Activated CD4-positive, alpha-beta T cell treated with anti-CD3 and anti-CD28 coated beads, Interleukin-2, amount 10 ng/mL, durations not matched to agents 7 days and 5 days (primary cell): ENCODE results near the gene ZNF473. TPM values are rescaled to one million over a fixed set of nuclear protein-coding genes. Genes with fewer than 3 reads are reported as not detected.

ENCODE experiments used
- CTCF ChIA-PET: fragments of 350-600 bp; sonication (Branson Sonifier 250); formaldehyde crosslinking; loops from one replicate; lab custom pipeline; 2021; ENCODE audit warnings: antibody characterized with exemption; lab: Charles Lee
- POLR2A ChIA-PET: fragments of 350-600 bp; sonication (Branson Sonifier 250); formaldehyde crosslinking; loops from one replicate; lab custom pipeline; 2021; ENCODE audit warnings: antibody characterized with exemption; lab: Charles Lee
- DNase-seq: peaks from one replicate; pipeline ENCODE4 v3.0.0-alpha.2; 2020
- H3K27ac Mint-ChIP-seq: one replicate; pipeline ENCODE4 v1.8.0; 2021; ENCODE audit warnings: mild to moderate bottlenecking, moderate library complexity, mixed read lengths
- H3K27me3 Mint-ChIP-seq: one replicate; pipeline ENCODE4 v1.8.0; 2021; ENCODE audit warnings: mixed read lengths
- H3K36me3 Mint-ChIP-seq: one replicate; pipeline ENCODE4 v1.8.0; 2021; ENCODE audit warnings: low read depth, mixed read lengths
- H3K4me1 Mint-ChIP-seq: one replicate; pipeline ENCODE4 v1.8.0; 2021; ENCODE audit warnings: mixed read lengths
- H3K4me3 Mint-ChIP-seq: one replicate; pipeline ENCODE4 v1.8.0; 2021; ENCODE audit warnings: mild to moderate bottlenecking, moderate library complexity, mixed read lengths
- H3K9me3 Mint-ChIP-seq: one replicate; pipeline ENCODE4 v1.8.0; 2021; ENCODE audit warnings: mixed read lengths
- total RNA-seq, 2 experiments: library from RNA; stranded (reverse); gene quantifications; one replicate each; pipeline ENCODE4 v1.2.3, GENCODE V29; 2021

Gene ZNF473
- 10 to 100 TPM; 10.0 to 10.6 TPM for total RNA-seq

DNA sequence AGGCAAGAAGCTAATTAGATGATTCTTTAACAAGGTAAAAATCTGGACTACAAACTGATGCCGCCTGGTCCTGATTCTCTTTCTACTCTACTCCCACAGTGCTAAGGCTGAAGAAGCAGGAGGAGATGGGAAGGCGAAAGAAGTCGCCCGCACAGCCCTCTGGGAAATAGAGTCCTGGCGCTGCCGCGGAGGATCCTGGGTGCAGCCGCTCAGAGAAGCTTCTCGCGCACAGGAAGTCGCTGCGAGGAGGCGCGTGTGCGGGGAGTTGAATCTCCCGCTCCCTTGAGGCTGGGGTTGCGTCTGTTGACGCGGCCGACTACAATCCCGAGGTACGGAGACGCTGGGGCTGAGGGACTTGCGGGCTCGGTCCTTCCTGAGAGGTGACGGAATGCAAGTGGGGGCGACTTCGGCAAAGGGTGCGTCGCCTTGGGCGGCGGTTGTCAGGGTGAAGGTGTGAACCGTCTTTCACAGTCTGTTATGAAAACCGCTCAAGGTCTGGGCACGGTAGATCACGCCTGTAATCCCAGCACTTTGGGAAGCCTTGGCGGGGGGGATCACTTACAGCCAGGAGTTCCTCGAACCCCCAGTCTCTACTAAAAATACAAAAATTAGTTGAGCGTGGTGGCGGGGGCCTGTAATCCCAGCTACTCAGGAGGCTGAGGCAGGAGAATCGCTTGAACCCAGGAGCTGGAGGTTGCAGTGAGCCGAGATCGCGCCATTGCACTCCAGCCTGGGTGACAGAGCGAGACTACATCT is at the start of gene ZNF473:
ZNF473 (plus strand) TSS at position 212 of the 756 bp plus-strand sequence. CDS start 5,078 bp downstream, outside the sequence.
- Mint-ChIP-seq H3K4me1 (peaks cover 41% of the 10 kb centered on the region), H3K27ac (peak within 1 kb of the TSS; percentile 98), H3K9me3 (peaks cover 7% of the 10 kb centered on the region), H3K27me3 (no peaks in the 10 kb centered on the region), H3K36me3 (peaks cover 21% of the 10 kb centered on the region), H3K4me3 (peak within 1 kb of the TSS; percentile 90)
- ChIA-PET CTCF (interaction anchor here (1.3 kb wide), 1 partner anchor 15 kb away, joined by 3 read pairs; no protein-coding TSS in a partner anchor), POLR2A (no interaction called here)
- peak; percentile 94 for DNase-seq

- Mint-ChIP-seq H3K9me3 (no peaks in the 10 kb centered on the region), H3K4me1 (no peaks in the 10 kb centered on the region), H3K4me3 (no peak overlapping the region), H3K36me3 (peaks cover 5% of the 10 kb centered on the region), H3K27me3 (no peaks in the 10 kb centered on the region), H3K27ac (no peak overlapping the region)
- ChIA-PET CTCF (interaction anchor here (1.1 kb wide), 1 partner anchor 27 kb away, joined by 3 read pairs; no protein-coding TSS in a partner anchor), POLR2A (no interaction called here)
- no peak for DNase-seq
These were observed 49.3 kb upstream of the ZNF473 start for GRCh38 chr19:49976496-49976895.

- no peak for DNase-seq
- POLR2A ChIA-PET = no interaction called here
- Mint-ChIP-seq H3K36me3 (peaks cover 10% of the 10 kb centered on the region), H3K27ac (no peak overlapping the region), H3K9me3 (no peaks in the 10 kb centered on the region), H3K4me1 (no peaks in the 10 kb centered on the region), H3K27me3 (no peaks in the 10 kb centered on the region), H3K4me3 (no peak overlapping the region)
- CTCF ChIA-PET = no interaction called here
These were observed 48.7 kb upstream of the ZNF473 start for GRCh38 chr19:49977076-49977475.

GRCh38 chr19:49977881-49978280 is 47.9 kb upstream of the ZNF473 start:
- Mint-ChIP-seq H3K27ac (no peak overlapping the region), H3K27me3 (no peaks in the 10 kb centered on the region), H3K4me1 (no peaks in the 10 kb centered on the region), H3K4me3 (no peak overlapping the region), H3K36me3 (peaks cover 10% of the 10 kb centered on the region), H3K9me3 (no peaks in the 10 kb centered on the region)
- no peak for DNase-seq
- ChIA-PET POLR2A (no interaction called here), CTCF (interaction anchor here (1.2 kb wide), 1 partner anchor 11 kb away, joined by 3 read pairs; no protein-coding TSS in a partner anchor)

- Mint-ChIP-seq H3K27me3 (no peaks in the 10 kb centered on the region), H3K27ac (no peak overlapping the region), H3K4me3 (no peak overlapping the region), H3K9me3 (no peaks in the 10 kb centered on the region), H3K36me3 (peaks cover 10% of the 10 kb centered on the region), H3K4me1 (no peaks in the 10 kb centered on the region)
- ChIA-PET CTCF (interaction anchor here (1.2 kb wide), 1 partner anchor 11 kb away, joined by 3 read pairs; no protein-coding TSS in a partner anchor), POLR2A (no interaction called here)
- no peak for DNase-seq
These were observed 47.5 kb upstream of the ZNF473 start for GRCh38 chr19:49978324-49978723.

DNA sequence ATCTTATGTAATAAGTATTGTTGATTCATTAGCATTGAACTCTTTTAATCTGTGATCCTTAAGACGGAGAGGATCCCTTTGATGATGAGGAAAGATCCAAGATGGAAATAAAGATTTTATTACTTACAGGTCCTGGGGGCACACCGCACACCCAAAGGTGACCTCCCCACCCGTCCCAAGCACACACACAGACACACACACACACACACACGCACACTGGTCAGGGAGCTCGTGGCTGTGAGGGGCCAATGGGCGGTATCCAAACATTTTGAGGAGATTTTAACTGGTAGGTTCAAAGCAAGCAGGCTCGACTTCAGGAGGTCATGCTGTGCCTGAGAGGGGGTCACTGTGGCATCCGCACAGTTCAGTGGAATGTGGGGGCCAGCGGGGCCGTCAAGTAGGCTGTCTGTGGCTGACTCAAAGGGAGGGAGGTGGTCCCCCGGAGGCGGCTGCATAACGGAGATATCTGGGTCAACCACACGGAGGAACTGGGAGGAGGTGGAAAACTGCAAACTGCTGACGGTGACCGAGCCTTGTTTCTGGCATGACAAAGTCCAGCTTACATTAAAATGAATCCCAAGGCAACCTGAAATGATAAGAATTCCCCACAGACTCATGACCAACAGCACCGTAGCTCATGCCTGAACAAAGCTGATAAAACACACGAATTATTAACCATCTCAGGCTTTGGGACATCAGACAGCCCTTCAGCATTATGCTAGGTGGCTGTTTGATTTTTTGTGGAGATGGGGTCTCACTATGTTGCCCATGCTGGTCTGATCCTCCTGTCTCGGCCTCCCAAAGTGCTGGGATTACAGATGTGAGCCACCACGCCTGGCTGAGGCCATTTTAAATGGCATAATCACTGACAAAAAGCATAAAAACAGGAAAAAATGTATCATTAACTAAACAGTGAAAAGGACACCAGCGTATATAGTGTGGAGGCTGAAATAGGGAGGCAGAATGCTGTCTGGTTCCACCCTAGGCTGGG is 43.9 kb upstream of the ZNF473 start:
- ChIA-PET POLR2A (no interaction called here), CTCF (no interaction called here)
- H3K27me3 Mint-ChIP-seq = no peaks in the 10 kb centered on the region
- no peak overlapping the region for H3K27ac Mint-ChIP-seq
- no peaks in the 10 kb centered on the region for H3K4me1 Mint-ChIP-seq
- H3K4me3 Mint-ChIP-seq = no peak overlapping the region
- no peaks in the 10 kb centered on the region for H3K9me3 Mint-ChIP-seq
- DNase-seq = no peak
- H3K36me3 Mint-ChIP-seq = peaks cover 14% of the 10 kb centered on the region

DNA sequence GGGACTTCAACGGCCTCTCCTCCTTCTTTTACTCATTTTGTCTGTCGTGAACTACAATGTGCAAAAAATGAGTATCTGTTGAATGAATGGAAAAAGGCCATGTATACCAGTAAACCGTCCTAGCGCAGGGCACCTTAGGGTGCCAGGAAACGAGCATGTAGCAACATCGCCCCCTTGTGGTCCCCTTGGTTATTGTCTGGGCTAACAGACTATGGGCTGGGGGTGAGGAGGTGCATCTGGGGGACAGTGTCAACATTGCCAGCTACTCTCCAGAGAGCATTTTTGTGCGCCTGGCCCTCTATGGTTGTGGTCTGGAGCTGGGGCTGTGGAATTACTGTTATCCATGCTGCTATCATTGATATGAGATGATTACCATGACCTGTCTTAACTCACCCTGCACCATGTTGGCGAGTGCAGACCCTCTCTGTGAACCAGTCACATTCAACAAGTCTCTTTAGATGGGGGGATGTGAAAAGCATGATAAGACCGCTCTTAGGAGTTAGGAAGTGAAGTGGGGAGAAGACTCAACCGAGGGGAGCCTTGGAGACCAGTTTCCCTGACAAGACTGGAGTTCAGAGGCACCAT is 42.1 kb upstream of the ZNF473 start:
- no peaks in the 10 kb centered on the region for H3K9me3 Mint-ChIP-seq
- H3K4me3 Mint-ChIP-seq = no peak overlapping the region
- POLR2A ChIA-PET = no interaction called here
- peaks cover 27% of the 10 kb centered on the region for H3K36me3 Mint-ChIP-seq
- CTCF ChIA-PET = interaction anchor here (1.1 to 1.5 kb wide), 3 partner anchors 21 to 94 kb away, joined by 3 to 4 read pairs (median 3); no protein-coding TSS in a partner anchor
- H3K27ac Mint-ChIP-seq = no peak overlapping the region
- H3K27me3 Mint-ChIP-seq = no peaks in the 10 kb centered on the region
- no peaks in the 10 kb centered on the region for H3K4me1 Mint-ChIP-seq
- peak; percentile 83 for DNase-seq

- H3K36me3 Mint-ChIP-seq = peaks cover 33% of the 10 kb centered on the region
- H3K4me1 Mint-ChIP-seq = no peaks in the 10 kb centered on the region
- H3K27ac Mint-ChIP-seq = no peak overlapping the region
- no peaks in the 10 kb centered on the region for H3K9me3 Mint-ChIP-seq
- ChIA-PET CTCF (interaction anchor here (1.1 to 1.5 kb wide), 4 partner anchors 20 to 94 kb away, joined by 3 to 5 read pairs (median 4); no protein-coding TSS in a partner anchor), POLR2A (no interaction called here)
- no peak for DNase-seq
- no peak overlapping the region for H3K4me3 Mint-ChIP-seq
- H3K27me3 Mint-ChIP-seq = no peaks in the 10 kb centered on the region
These were observed 41.3 kb upstream of the ZNF473 start for GRCh38 chr19:49984491-49984890.

GRCh38 chr19:49985871-49986270 is 39.9 kb upstream of the ZNF473 start:
- H3K4me3 Mint-ChIP-seq = no peak overlapping the region
- H3K4me1 Mint-ChIP-seq = no peaks in the 10 kb centered on the region
- H3K9me3 Mint-ChIP-seq = no peaks in the 10 kb centered on the region
- POLR2A ChIA-PET = no interaction called here
- H3K36me3 Mint-ChIP-seq = peaks cover 33% of the 10 kb centered on the region
- H3K27me3 Mint-ChIP-seq = no peaks in the 10 kb centered on the region
- DNase-seq = no peak
- H3K27ac Mint-ChIP-seq = no peak overlapping the region
- CTCF ChIA-PET = no interaction called here

- no peak for DNase-seq
- Mint-ChIP-seq H3K27ac (no peak overlapping the region), H3K4me3 (no peak overlapping the region), H3K27me3 (no peaks in the 10 kb centered on the region), H3K9me3 (no peaks in the 10 kb centered on the region), H3K4me1 (no peaks in the 10 kb centered on the region), H3K36me3 (peaks cover 37% of the 10 kb centered on the region)
- ChIA-PET CTCF (interaction anchor here (0.9 to 1.0 kb wide), 3 partner anchors 9 to 49 kb away, joined by 3 read pairs; no protein-coding TSS in a partner anchor), POLR2A (no interaction called here)
These were observed 39.5 kb upstream of the ZNF473 start for GRCh38 chr19:49986354-49986753.

- POLR2A ChIA-PET = no interaction called here
- H3K4me3 Mint-ChIP-seq = no peak overlapping the region
- no peaks in the 10 kb centered on the region for H3K27me3 Mint-ChIP-seq
- peaks cover 31% of the 10 kb centered on the region for H3K36me3 Mint-ChIP-seq
- H3K4me1 Mint-ChIP-seq = no peaks in the 10 kb centered on the region
- CTCF ChIA-PET = interaction anchor here (0.9 to 1.8 kb wide), 5 partner anchors 8 to 342 kb away, joined by 3 to 6 read pairs (median 3); partner anchors contain the start of genes ATF5, KCNC3 and NUP62
- DNase-seq = peak; percentile 92
- no peaks in the 10 kb centered on the region for H3K9me3 Mint-ChIP-seq
- H3K27ac Mint-ChIP-seq = no peak overlapping the region
These were observed 38.6 kb upstream of the ZNF473 start for GRCh38 chr19:49987159-49987698.

GRCh38 chr19:49988007-49988406 is 37.8 kb upstream of the ZNF473 start:
- Mint-ChIP-seq H3K27me3 (no peaks in the 10 kb centered on the region), H3K27ac (no peak overlapping the region), H3K36me3 (peaks cover 38% of the 10 kb centered on the region), H3K9me3 (no peaks in the 10 kb centered on the region), H3K4me3 (no peak overlapping the region), H3K4me1 (no peaks in the 10 kb centered on the region)
- POLR2A ChIA-PET = no interaction called here
- no peak for DNase-seq
- CTCF ChIA-PET = interaction anchor here (1.4 to 1.8 kb wide), 2 partner anchors 59 to 341 kb away, joined by 3 to 6 read pairs; partner anchors contain the start of genes ATF5, KCNC3 and NUP62
